PFSK-1 (cell line): ENCODE data around the gene GNB5.
A peak's percentile ranks its signal among the peaks of the same experiment; 100 is the strongest.

Experiments used
- FOXP2 ChIP-seq: optimal IDR thresholded peaks from 2 replicates; pipeline ENCODE3; 2011; ENCODE audit warnings: borderline replicate concordance, control low read depth, inconsistent platforms; ENCODE audit not compliant: insufficient read depth; ENCODE audit errors: extremely low read length, extremely low read depth
- POLR2AphosphoS5 ChIP-seq: IDR thresholded peaks from 2 replicates; pipeline ENCODE4 v1.6.1; 2012; ENCODE audit warnings: low read depth, mild to moderate bottlenecking, control low read depth, low read length, moderate library complexity
- SIN3A ChIP-seq: IDR thresholded peaks from 2 replicates; pipeline ENCODE4 v1.6.1; 2012; ENCODE audit warnings: mild to moderate bottlenecking, low read length, moderate library complexity, borderline replicate concordance; ENCODE audit not compliant: insufficient read depth
- TAF1 ChIP-seq: IDR thresholded peaks from 2 replicates; pipeline ENCODE4 v1.6.1; 2012; ENCODE audit warnings: low read length, control low read depth, borderline replicate concordance; ENCODE audit not compliant: insufficient read depth
- TF ChIP-seq, protein P1 (sequence below), 2 experiments: IDR thresholded peaks; 2 replicates each; pipeline versions ENCODE4 v1.6.1 to v1.8.0; 2011 to 2012; ENCODE audit warnings: low read depth in 2 of 2, low read length in 2 of 2, control low read depth in 1 of 2, inconsistent platforms in 1 of 2, mild to moderate bottlenecking in 1 of 2, moderate library complexity in 1 of 2; ENCODE audit not compliant: insufficient read depth in 1 of 2

The GNB5 gene

DNA sequence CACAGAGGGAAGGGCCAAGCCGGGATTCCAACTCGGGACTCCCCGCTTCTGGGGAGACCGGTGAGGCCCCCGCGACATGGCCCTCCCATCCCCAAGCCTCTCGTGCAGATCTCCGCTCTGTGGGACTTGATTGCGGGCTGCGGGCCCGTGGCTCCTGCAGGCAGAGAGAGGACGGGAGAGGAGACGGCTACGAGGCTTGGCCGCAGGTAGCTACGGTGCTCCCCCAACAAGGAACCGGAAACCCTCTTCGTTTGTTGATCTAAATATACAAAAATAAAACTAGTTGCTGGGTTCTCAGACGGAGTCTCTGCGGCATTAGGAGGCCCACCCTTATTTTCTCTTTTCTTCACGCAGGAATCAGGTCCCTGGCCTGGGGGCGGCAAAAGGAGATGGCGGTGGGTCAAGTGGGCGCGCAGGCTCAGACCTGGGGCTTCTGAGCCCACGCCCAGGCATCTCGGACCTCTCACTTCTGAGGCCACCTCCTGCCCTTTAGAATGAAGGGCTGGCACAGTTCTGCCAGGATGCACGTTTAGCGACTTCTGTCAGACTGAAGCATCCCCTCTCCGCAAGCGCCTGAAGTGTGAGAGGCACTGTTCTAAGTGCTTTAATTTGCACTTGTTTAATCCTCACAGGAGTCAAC lies 10.9 kb downstream of the GNB5 start:
- TF ChIP-seq POLR2AphosphoS5, result no peak
- no peak for TF ChIP-seq FOXP2
- TF ChIP-seq TAF1, result no peak
- TF ChIP-seq SIN3A, result no peak
- TF ChIP-seq, protein P1, sequence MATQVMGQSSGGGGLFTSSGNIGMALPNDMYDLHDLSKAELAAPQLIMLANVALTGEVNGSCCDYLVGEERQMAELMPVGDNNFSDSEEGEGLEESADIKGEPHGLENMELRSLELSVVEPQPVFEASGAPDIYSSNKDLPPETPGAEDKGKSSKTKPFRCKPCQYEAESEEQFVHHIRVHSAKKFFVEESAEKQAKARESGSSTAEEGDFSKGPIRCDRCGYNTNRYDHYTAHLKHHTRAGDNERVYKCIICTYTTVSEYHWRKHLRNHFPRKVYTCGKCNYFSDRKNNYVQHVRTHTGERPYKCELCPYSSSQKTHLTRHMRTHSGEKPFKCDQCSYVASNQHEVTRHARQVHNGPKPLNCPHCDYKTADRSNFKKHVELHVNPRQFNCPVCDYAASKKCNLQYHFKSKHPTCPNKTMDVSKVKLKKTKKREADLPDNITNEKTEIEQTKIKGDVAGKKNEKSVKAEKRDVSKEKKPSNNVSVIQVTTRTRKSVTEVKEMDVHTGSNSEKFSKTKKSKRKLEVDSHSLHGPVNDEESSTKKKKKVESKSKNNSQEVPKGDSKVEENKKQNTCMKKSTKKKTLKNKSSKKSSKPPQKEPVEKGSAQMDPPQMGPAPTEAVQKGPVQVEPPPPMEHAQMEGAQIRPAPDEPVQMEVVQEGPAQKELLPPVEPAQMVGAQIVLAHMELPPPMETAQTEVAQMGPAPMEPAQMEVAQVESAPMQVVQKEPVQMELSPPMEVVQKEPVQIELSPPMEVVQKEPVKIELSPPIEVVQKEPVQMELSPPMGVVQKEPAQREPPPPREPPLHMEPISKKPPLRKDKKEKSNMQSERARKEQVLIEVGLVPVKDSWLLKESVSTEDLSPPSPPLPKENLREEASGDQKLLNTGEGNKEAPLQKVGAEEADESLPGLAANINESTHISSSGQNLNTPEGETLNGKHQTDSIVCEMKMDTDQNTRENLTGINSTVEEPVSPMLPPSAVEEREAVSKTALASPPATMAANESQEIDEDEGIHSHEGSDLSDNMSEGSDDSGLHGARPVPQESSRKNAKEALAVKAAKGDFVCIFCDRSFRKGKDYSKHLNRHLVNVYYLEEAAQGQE (IDR thresholded peaks at IDR 0.05; ENCODE audit: insufficient read depth in 1 of 2, low read depth in 2 of 2, low read length in 2 of 2), result no peak

DNA sequence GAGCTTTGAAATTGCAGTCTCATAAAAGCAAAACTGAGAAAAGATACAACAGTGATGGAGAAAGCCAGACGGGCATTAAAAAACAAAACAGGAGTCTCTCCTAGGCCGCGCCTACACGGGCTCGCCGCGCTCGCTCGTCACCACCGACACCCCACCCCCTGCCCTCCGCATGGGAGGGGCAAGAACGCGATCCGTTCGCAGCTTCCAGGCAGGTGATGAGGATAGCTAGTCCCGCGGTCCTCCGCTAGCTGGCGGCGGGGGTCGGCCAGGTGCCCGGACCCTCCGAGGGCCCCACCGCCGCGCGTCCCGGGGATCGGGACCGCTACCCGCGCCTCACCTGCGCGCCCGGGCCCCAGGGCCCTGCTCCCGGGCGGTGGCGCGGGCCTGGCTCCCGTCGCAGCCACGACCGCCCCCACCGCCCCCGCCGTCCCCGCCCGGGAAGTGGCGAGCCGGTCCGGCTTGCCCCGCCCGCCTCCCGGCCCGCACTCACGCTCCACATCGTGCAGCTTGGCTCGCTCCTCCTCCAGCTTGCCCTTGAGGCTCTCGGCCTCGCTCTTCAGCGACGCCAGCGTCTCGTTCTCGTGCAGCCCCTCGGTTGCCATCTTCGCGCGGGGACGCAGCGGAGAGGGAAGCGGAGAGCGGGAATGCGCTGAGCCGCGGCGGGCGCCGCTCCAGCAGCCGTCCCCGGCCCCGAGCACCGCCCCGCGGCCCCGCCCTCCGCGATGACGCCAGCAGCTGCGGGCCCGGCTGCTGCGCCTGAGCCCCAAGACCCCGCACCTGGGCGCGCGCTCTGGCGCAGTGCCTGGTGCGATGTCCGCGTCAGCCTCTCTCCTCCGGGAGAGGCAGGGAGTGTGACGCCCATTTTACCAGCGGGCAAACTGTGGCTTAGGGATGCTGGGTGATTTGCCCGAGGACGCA lies 11.7 kb downstream of the GNB5 start:
- TF ChIP-seq POLR2AphosphoS5, result peak; percentile 68; the same call in 1 of the 2 replicates
- TF ChIP-seq SIN3A, result no peak
- TF ChIP-seq FOXP2, result peak; percentile 57
- TF ChIP-seq, protein P1 (IDR thresholded peaks at IDR 0.05; ENCODE audit: insufficient read depth in 1 of 2, low read depth in 2 of 2, low read length in 2 of 2), result 0 out of 4 replicates have a peak, but pooled peaks of 1 of the 2 experiments have one; percentile 21

DNA sequence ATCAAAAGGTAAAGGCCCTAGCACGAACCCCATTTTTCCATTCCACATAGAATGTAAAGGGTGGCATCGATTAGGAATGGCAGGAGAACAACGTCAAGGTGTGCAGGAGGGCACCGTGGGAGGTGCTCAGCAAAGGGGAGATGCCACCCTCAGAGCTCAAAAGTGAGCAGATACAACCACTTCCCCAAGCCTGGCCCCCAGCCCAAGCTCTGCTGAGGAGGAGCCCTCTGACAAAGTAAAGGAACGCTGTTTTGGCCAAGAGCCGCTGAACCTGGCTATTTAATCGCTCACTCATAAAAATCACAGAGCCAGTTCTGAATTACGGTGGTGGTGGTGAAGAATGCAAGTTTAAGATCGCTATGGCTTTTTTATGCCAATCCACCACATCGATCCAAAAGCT lies 12.4 kb downstream of the GNB5 start:
- TF ChIP-seq TAF1 (no peak), FOXP2 (no peak), POLR2AphosphoS5 (no peak), SIN3A (no peak)
- TF ChIP-seq, protein P1 (IDR thresholded peaks at IDR 0.05; ENCODE audit: insufficient read depth in 1 of 2, low read depth in 2 of 2, low read length in 2 of 2), result no peak

DNA sequence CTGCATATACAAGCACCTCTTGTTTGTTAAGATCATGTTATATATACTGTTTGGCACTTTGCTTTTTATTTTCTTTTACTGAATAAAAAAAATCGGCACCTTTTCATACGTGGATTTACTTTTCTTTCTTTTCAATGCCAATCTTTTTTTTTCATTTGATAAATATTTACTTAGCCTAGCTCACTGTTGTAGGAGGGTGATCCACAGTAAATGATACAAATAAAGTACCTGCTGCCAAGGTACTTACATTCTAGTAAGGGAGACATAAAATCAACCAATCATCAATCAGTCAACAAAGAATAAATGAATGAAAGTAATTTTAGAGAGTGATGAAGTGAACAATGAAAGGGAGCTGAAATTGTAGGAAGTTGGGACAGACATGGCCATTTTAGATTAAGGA lies 18.3 kb downstream of the GNB5 start:
- TF ChIP-seq SIN3A, result no peak
- TF ChIP-seq FOXP2, result no peak
- TF ChIP-seq, protein P1 (IDR thresholded peaks at IDR 0.05; ENCODE audit: insufficient read depth in 1 of 2, low read depth in 2 of 2, low read length in 2 of 2), result no peak
